Muscle of back (tissue), 11 donors: ENCODE data around the gene RFTN1. TPM values are rescaled to one million over a fixed set of nuclear protein-coding genes. Genes with fewer than 3 reads are reported as not detected.
"Not testable (repeated sequence)": the region's sequence is repeated elsewhere in the genome, so short reads cannot be mapped to it uniquely, and the experiment has no call there.

Source experiments
- DNase-seq, 3 donors: peaks; one replicate each; pipeline versions ENCODE4 v3.0.0 to v3.0.0-alpha.2; 2013
- polyA plus RNA-seq, 10 donors: library from polyadenylated mRNA; unstranded; fragments of 120-200 nt; gene quantifications; one replicate each; pipeline ENCODE4 v1.2.1, GENCODE V29; 2013; ENCODE audit not compliant: insufficient read length in 10 of 10

Gene RFTN1
- polyA plus RNA-seq, 10 donors: 11.3 to 19.7 (median 16.1) TPM

DNA sequence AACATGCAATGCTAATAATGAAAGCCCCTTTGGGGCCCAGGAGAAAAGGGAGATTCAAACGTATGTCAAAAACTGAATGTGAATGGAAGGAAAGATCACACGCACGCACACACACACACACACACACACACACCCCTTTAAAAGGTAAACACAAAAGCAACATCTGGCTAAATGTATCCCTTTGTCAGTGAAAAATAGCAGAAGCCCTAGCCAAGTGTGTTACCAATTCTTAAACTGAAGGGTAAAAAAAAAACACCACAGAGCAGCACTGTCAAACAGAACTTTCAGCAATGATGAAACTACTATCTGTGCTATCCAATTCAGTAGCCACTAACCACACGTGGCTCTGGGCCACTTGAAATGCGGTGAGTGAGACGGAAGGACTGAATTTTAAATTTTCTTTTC lies 4.9 kb downstream of the RFTN1 start:
- no peak for DNase-seq

DNA sequence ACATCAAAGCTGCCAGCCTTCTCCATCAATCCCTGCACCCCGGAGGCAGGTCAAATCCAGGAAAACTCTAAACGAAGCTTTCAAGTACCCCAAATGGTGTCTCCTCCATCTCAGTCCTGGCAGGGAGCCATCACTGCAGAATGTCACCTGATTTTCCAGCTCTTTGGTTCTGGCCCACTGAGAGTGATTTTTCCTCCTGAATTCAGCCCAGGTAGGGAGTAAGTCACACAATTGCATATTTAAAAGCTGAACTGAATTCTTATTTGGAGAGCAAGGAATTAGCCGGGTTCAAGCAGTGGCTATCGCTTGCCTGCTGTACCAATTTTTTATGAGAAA lies 5.3 kb downstream of the RFTN1 start:
- no peak for DNase-seq

DNA sequence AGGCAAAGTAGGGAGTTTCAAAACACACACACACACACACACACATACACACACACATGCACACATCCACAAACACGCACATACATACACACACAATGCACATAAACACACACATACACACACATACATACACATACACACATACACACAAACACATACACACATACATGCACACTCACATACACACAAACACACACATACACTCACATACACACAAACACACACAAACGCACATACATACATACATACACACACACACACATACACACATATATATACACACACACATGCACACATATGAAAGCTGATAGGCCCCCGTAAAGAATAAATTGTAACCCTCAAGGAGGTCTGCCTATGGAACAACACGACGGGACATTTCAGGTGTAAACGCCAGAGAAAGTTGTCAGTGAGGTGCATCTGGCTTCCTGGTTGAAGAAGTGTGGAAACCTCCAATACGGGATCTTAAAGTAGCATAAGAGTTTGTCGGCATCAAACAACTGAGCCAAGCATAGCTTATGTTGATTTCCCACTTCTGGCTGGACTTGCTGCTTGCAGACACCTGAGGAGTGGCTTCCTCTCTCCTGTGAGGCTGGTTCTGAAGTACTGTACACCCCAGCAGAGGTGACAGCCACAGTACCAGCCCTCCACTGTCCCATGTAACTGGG lies 5.8 kb downstream of the RFTN1 start:
- DNase-seq: no peak

DNA sequence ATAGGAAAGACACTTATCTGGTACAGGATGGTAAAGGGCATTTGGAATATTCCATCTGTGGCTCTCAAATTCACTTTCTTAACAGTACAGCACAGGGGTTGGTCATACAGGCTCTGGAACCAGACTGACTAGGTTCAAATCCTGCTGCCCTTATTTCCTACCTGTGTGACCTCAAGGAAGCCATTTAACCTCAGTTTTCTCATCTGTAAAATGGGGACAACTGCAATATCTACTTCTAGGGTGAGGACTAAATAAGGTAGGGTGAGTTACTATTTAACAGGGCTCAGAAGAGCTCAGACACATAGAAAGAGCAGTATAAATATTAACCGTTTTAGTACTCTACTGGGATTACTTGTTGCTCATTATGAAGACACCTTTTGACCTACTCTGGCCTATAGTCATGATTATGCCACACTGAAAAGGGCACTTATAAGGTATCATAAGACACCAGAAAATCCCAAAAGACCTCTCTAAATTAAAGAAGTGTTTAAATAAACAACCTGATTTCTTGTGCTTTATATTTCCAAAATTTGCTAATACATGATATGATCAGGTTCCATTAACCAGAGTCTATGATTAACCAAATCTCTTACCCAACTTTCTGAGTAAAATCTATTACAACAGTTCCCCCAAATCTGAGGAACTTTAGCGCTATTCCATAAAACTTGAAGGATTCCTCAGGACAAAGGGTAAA lies 6.5 kb downstream of the RFTN1 start:
- DNase-seq: no peak

DNA sequence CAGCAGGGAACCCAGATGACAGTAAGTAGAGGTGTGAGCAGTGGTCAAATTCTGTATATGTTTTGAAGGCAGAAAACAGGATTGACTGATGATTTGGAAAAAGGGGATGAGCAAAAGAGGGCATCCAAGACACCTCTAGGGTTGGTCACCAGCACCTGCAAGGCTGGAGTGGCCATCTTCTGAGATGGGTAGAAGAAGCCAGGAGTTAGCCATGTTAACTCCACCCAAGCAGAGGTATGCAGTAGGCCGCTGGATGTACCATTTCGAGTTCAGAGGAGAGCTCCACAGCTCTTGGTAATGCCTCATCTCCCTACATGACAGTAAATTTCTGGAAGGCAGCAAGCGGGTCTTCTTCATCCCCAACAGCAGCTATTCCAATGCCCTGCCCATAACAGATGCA lies 7.0 kb downstream of the RFTN1 start:
- DNase-seq: no peak

DNA sequence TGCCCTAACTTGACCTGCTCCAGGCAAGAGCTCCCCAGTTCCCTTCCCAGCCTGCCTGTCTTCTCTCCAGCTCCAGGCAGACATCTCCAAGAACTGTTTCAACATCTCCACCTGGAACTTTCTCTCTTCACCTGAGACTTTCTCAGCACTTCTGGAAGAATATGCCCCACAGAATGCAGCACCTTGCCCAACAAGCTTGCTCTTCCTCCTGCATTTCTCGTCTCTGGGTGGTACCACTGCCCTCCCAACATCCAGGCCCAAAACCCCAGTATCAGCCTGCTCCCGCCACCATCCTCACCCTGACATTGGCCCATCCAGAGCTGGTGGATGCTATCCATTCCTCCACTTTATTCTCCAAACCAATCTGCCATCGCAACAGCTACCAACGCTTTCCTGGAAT lies 8.8 kb downstream of the RFTN1 start:
- DNase-seq: no peak

DNA sequence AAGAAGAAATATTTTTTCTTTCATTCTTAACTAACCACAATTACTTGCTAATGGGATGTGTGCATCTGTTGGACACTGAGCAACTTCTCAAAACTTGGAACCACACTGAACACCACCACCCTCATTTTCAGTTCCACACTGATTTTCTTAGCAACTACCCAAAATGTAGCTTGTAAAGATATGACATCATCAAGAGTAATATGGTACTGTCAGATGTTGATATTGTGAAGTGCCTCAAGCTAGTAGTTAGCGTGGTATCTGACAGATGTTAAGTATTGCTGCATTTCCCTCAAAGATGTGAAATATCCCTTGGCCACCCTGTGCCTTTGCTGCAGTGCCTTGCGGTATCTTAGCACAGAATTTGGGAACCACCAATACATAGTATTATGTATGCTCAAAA lies 9.3 kb downstream of the RFTN1 start:
- DNase-seq: no peak

DNA sequence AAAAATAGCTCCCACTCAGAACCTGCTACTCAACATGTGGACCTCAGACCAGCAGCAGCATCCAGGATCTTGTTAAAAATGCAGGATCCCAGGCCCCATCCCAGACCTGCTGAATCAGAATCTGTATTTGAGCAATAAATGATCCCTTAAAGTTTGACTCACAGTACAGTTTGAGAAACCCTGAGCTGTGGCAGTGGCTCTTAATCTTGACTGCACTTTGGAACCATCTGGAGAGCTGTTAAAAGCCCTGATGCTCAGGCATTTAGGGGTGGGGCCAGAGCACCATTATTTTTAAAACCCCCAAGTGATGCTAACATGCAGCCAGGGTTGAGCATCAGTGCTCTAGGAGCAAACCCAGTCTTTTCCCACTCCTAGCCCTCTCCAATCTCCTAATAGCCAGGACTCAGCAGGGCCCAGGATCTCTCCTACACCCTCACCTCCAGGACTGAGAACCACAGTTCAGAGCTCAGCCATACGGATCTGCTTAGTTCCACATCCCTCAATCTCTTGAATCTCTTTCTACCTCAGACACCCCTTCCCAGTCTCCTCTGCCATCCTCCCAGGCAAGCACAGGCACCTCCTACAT lies 10.2 kb downstream of the RFTN1 start:
- DNase-seq: no peak

DNA sequence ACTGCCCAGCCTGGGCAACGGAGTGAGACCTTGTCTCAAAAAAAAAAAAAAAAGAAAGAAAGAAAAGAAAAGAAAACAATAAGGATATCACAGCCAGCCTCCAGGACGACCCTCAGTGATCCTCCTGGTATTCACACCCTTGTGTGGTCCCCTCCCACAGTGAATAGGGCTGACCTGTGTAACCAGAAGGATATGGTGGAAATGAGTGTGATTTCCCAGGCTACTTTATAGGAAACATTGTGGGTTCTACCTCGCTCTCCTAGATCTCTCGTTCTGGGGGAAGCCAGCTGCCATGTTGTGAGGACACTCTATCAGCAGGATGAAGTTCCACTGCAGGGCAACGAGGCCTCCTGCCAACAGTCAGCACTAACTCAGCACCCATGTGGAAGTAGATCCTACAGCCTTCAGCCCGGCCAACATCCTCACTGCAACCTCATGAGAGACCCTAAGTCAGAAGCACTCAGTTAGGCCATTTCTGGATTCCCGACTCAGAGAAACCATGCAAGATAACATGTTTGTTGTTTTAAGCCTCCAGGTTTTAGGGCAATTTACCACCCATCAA lies 11.1 kb downstream of the RFTN1 start:
- no peak for DNase-seq

DNA sequence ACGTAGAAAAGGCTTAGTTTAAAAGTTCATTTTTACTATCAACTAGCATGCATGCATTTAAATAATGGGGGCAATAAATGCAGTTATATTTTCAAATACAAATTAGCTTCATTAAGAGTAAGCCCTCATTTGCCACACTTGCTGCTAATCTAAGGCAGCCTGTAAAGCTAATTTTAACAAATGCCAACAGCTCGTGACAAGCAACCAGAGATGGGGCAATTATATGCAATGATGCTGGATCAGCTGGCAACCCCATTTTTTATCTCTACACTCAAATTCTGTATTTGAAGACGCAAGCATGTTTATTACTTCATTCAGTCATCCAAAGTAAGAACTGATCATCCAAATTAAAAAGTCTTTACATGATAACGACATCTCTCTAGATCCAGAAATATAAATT lies 12.1 kb downstream of the RFTN1 start:
- no peak for DNase-seq

DNA sequence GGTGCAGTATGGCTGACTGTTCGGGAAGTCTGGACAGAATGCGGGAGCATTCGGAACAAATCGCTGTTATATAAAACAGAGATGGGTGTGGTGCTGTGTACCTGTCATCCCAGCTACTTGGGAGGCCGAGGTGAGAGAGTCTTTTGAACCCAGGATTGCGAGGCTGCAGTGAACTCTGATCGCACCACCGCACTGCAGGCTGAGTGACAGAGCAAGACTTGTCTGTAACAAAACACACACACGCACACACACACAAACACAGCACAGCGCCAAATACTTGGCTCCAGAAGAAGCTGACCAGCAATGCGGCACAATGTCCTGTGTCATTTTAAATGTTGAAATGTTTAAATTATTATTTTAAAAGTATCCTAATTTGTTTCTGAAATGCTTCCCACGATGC lies 12.6 kb downstream of the RFTN1 start:
- DNase-seq: no peak

DNA sequence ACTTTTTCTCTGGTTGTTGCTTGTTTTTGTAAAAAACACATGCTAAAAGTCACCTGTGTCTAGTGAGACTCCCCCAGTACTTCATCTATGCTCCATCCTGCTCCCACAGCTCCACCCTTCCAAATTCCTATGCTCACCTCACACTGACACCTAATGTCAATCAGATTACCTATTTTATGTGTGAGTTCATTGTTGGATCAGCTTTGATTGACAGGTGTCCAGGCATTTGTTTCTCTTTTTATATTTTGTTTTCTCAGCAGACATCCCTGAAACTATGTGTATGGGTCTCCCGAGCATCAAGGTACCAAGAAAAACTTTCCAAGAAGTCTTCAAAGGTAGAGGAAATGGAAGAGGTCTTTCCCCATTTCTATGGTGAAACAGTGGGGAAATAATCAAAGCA lies 13.4 kb downstream of the RFTN1 start:
- no peak for DNase-seq

DNA sequence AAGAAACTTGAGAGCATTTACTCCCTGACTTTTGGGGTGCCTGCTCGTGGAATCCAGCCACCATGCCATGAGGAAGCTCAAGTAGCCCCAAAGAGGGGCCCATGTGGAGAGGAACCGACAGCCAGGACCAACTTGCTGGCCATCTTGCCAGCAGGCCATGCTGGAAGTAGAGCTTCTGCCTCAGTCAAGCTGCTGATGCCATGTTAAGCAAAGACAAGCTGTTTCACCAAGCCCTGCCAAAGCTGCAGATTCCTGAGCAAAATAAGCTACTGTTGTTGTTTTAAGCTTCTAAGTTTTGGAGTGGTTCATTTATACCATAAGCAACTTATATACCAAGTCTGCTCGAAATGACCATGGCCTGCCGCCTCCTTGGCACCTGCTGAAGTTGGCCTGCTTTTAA lies 14.1 kb downstream of the RFTN1 start:
- DNase-seq: no peak

DNA sequence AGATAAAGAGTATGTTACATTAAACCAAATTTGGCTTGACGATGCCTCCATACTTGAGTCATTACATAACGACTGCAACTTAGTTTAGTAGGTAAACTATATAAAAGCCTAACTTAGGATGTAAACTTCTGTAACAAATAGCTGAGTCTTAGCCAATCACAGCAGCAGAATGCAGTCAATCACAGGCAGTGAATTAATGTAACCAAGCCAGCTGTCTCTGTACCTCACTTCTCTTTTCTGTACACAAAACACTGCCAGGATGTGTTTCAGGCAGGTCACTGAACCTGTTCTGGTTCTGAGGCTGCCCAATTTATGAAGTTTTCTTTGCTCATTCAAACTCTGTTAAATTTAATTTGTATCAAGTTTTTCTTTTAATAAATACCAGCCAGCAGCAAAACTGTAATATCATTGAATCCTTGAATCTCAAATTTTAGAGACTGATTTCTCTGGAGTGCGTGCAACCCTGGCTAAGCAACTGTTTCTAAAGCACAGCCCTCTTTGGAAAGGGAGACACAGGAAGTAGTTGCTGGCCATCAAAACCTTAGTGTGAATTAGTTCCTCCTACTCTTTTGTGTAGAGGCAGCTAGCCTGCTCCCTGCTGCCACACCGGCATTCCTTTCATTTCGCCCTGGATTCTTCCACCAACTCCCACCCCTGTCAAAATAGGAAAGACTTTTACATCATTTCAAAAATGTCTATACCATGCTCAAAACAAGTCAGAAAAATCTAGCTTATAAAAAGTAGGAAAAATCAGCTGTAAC lies 15.2 kb downstream of the RFTN1 start:
- no peak for DNase-seq

DNA sequence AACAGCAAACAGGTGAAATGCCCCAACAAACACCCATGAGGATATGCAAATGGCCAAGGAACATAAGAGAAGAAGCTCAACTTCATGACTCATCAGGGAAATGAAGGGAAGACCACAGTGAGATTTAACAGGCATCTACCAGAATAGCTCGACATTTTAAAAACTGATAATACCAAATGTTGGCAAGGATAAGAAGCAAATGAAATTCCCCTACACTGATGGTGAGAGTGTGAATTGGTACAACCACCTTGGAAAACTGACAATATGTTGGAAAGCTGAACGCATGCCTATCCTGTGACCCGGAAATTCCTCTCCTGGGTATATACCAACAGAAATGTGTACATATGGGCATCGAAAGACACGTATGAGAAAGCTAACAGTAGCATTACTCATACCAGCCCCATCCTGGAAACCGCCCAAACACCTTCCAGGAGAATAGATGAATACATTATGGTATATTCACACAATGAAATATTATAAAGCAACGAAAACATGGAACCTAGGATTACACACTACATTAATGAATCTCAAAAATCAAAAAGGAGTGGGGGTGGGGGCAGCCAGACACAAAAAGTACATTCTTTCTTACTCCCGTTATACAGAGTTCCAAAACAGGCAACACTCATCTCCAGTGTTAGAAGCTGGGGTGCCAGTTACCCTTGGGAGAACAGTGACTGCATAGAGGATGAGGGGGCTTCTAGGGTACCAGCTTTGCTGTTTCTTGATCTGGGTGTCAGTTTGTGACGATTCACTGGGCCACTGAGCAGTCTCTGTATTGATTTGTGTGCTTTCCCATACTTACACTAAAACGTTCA lies 16.9 kb downstream of the RFTN1 start:
- no peak for DNase-seq

DNA sequence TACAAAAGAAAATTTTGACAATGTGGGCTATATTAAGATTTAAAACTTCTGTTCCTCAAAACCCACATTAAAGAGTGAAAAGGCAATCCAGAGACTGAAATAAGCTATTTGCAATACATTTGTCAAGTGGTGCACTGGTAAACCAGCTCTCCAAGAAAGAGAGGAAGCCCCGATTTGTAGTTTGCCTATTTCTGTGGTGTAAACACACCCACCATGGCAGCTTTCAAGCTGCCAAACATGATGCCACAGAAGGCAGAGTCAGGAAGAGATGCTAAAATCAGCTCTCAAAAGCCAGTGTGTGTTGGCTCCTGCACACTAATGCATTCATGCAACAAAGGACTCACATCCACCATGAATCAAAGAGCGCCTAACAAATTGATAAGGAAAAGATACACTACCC lies 17.5 kb downstream of the RFTN1 start:
- no peak for DNase-seq

DNA sequence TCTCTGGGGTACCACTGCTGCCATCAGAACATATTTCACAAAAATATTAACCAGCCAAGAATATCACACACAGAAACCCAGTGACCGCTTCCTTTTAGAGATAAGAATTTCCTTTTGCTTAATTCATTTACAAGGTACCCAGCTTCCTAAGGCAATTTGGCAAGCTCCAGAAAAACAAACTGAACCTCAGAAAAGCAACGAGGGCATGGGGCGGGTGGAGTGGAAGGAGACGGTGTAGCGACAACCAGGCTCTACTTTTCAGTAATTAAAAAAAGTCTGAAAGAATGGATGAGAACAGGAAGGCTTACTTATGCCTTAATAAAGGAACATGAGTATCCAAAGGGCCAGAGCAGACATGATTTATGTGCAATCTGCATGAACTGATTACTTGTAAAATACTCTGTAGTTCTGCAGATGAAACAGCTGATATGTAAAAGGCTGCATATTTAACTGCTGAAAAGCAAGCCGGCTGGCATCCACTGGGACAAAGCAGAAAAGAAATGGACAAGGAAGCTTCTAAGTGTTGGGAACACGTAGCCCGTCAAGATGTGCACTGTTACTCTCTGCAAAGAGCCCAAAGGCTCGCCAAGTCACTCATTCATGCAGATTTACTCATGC lies 18.6 kb downstream of the RFTN1 start:
- DNase-seq: no peak

DNA sequence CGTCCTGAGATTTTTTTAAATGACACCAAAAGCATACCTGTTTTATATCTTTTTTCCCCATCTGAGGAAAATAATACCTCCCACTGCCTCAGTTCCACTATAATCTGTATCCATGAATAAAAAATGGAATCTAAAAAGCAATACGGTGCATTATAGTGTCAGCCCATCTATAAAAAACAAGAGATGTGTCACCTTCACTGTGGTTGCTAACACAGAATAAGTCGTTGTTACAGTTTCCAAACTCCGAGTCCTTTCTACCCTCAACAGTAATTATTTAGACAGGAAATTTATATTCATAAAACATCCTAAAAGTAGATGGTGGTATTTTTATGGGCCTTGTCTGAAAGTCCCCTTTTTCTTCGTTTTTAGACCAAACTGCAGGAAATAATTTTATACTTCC lies 19.4 kb downstream of the RFTN1 start:
- no peak for DNase-seq

DNA sequence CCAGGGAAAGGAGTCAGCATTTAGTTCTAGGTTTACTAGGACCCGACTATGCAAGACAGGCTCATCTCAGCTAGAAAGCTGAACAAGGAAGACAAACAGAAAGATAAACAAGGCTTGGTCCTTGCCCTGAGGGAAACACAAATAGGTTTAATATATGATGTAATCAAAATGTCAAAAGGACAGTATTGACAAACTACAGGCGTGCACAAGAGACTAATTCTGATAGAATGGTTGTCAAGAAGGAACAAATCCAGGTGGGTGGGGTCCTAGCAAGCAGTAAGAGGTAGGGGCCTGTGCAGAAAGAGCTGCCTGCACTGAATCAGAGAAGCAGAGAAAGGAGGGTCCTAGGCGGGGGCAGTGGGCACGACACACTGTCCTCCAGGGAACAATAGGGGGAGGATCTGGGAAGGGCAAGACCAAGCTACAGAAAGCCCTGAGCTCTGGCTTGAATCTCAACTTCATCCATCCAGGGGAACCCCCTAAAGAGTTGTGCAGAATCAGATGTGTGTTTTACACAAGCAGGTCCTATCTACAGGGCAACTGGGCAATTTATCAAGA lies 23.4 kb downstream of the RFTN1 start:
- DNase-seq: no peak

DNA sequence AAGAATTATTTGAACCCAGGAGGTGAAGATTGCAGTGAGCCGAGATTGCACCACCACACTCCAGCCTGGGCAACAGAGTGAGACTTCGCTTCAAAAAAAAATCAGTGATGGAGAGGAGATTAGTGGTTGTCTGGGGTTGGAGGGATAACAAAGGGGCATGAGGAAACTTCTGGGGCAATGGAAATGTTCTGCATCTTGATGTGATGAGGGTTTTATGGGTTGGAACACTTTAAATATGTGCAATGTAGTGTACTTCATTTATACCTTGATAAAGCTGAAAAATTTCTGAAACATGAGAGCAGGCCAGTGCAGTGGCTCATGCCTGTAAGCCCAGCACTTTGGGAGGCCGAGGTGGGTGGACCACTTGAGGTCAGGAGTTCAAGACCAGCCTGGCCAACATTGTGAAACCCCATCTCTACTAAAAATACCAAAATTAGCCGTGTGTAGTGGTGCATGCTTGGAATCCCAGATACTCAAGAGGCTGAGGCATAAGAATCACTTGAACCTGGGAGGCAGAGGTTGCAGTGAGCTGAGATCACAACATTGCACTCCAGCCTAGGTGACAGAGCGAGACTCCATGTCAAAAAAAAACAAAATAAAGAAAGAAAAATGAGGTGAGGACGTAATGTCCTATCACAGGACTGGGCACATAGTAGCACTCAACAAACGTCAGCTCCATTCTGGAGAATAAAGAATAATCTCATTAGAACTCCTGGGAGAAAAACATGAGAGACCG lies 24.0 kb downstream of the RFTN1 start:
- DNase-seq: not testable (repeated sequence)
